GM12875 (cell line): Measurements from ENCODE around the gene CNTN6.

Experiments used
- H3K4me3 ChIP-seq: one replicate; pipeline ENCODE4 v1.5.1; 2011; ENCODE audit warnings: low read depth, low read length, control low read depth
- CTCF ChIP-seq: IDR thresholded peaks from 2 replicates; pipeline ENCODE4 v1.5.1; 2011; ENCODE audit warnings: low read depth, mild to moderate bottlenecking, control low read depth, inconsistent platforms, low read length, moderate library complexity, borderline replicate concordance; ENCODE audit not compliant: insufficient read depth

Gene CNTN6

GRCh38 chr3:1227111-1227510 lies 134.3 kb downstream of the CNTN6 start:
- no peak overlapping the region for H3K4me3 ChIP-seq
- TF ChIP-seq CTCF = no peak

- H3K4me3 ChIP-seq = no peak overlapping the region
- no peak for TF ChIP-seq CTCF
Observed at GRCh38 chr3:1228289-1228688, 135.5 kb downstream of the CNTN6 start.

GRCh38 chr3:1230920-1231319 lies 138.1 kb downstream of the CNTN6 start:
- no peak for TF ChIP-seq CTCF
- no peak overlapping the region for H3K4me3 ChIP-seq

GRCh38 chr3:1232276-1232675 lies 139.5 kb downstream of the CNTN6 start:
- no peak overlapping the region for H3K4me3 ChIP-seq
- no peak for TF ChIP-seq CTCF

GRCh38 chr3:1235526-1236120 lies 142.8 kb downstream of the CNTN6 start:
- no peak for TF ChIP-seq CTCF
- H3K4me3 ChIP-seq = no peak overlapping the region

GRCh38 chr3:1251282-1252060 lies 158.6 kb downstream of the CNTN6 start:
- no peak for TF ChIP-seq CTCF
- H3K4me3 ChIP-seq = no peak overlapping the region

GRCh38 chr3:1252061-1252430 lies 159.2 kb downstream of the CNTN6 start:
- no peak for TF ChIP-seq CTCF

More at GRCh38 chr3:1252061-1252430, 159.2 kb downstream of the CNTN6 start:
- no peak overlapping the region for H3K4me3 ChIP-seq
